ENCODE data around the gene THOC6. TPM values are rescaled to one million over a fixed set of nuclear protein-coding genes. Genes with fewer than 3 reads are reported as not detected.

THOC6 gene
- total and polyA plus RNA-seq, 9 of the 15 experiments (the other 6 are each of a cell fraction or from before 2014, with no cell fraction given): 2.5 to 65.4 (median 42.3) TPM

DNA sequence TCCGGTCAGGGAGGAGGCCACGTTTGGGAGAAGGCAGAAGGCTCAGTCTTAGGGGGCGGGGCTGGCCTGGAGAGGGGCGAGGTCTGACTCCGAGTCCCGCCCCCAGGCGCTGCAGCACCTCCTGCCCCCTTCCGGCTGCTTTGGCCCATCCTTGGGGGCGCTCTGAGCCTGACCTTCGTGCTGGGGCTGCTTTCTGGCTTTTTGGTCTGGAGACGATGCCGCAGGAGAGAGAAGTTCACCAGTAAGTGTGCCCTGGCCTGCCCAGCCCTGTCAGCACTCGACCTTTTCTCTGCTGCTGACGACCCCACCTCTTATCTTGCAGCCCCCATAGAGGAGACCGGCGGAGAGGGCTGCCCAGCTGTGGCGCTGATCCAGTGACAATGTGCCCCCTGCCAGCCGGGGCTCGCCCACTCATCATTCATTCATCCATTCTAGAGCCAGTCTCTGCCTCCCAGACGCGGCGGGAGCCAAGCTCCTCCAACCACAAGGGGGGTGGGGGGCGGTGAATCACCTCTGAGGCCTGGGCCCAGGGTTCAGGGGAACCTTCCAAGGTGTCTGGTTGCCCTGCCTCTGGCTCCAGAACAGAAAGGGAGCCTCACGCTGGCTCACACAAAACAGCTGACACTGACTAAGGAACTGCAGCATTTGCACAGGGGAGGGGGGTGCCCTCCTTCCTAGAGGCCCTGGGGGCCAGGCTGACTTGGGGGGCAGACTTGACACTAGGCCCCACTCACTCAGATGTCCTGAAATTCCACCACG is 2.2 kb upstream of the THOC6 start (continued):
- no peak for TF ChIP-seq SREBF1 (IDR thresholded peaks at IDR 0.05; ENCODE audit: borderline replicate concordance, low read depth, low read length)
- TF ChIP-seq ZNF707 (CRISPR knock-in tag; conservative IDR thresholded peaks at IDR 0.05): no peak
- TF ChIP-seq, protein P1, sequence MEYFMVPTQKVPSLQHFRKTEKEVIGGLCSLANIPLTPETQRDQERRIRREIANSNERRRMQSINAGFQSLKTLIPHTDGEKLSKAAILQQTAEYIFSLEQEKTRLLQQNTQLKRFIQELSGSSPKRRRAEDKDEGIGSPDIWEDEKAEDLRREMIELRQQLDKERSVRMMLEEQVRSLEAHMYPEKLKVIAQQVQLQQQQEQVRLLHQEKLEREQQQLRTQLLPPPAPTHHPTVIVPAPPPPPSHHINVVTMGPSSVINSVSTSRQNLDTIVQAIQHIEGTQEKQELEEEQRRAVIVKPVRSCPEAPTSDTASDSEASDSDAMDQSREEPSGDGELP (CRISPR knock-in tag; IDR thresholded peaks at IDR 0.05; ENCODE audit: borderline replicate concordance): peak; percentile 76
- TF ChIP-seq, protein P2, sequence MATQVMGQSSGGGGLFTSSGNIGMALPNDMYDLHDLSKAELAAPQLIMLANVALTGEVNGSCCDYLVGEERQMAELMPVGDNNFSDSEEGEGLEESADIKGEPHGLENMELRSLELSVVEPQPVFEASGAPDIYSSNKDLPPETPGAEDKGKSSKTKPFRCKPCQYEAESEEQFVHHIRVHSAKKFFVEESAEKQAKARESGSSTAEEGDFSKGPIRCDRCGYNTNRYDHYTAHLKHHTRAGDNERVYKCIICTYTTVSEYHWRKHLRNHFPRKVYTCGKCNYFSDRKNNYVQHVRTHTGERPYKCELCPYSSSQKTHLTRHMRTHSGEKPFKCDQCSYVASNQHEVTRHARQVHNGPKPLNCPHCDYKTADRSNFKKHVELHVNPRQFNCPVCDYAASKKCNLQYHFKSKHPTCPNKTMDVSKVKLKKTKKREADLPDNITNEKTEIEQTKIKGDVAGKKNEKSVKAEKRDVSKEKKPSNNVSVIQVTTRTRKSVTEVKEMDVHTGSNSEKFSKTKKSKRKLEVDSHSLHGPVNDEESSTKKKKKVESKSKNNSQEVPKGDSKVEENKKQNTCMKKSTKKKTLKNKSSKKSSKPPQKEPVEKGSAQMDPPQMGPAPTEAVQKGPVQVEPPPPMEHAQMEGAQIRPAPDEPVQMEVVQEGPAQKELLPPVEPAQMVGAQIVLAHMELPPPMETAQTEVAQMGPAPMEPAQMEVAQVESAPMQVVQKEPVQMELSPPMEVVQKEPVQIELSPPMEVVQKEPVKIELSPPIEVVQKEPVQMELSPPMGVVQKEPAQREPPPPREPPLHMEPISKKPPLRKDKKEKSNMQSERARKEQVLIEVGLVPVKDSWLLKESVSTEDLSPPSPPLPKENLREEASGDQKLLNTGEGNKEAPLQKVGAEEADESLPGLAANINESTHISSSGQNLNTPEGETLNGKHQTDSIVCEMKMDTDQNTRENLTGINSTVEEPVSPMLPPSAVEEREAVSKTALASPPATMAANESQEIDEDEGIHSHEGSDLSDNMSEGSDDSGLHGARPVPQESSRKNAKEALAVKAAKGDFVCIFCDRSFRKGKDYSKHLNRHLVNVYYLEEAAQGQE (IDR thresholded peaks at IDR 0.05; ENCODE audit: borderline replicate concordance): no peak; the same call in 1 of the 2 replicates
- TF ChIP-seq, protein P2 (CRISPR knock-in tag; IDR thresholded peaks at IDR 0.05; ENCODE audit: low read depth): no peak
- no peak for TF ChIP-seq HDAC6 (IDR thresholded peaks at IDR 0.05; ENCODE audit: low read depth, low read length)
- TF ChIP-seq, protein P3, sequence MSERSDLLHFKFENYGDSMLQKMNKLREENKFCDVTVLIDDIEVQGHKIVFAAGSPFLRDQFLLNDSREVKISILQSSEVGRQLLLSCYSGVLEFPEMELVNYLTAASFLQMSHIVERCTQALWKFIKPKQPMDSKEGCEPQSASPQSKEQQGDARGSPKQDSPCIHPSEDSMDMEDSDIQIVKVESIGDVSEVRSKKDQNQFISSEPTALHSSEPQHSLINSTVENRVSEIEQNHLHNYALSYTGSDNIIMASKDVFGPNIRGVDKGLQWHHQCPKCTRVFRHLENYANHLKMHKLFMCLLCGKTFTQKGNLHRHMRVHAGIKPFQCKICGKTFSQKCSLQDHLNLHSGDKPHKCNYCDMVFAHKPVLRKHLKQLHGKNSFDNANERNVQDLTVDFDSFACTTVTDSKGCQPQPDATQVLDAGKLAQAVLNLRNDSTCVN (CRISPR knock-in tag; IDR thresholded peaks at IDR 0.05): no peak
- TF ChIP-seq, protein P4, sequence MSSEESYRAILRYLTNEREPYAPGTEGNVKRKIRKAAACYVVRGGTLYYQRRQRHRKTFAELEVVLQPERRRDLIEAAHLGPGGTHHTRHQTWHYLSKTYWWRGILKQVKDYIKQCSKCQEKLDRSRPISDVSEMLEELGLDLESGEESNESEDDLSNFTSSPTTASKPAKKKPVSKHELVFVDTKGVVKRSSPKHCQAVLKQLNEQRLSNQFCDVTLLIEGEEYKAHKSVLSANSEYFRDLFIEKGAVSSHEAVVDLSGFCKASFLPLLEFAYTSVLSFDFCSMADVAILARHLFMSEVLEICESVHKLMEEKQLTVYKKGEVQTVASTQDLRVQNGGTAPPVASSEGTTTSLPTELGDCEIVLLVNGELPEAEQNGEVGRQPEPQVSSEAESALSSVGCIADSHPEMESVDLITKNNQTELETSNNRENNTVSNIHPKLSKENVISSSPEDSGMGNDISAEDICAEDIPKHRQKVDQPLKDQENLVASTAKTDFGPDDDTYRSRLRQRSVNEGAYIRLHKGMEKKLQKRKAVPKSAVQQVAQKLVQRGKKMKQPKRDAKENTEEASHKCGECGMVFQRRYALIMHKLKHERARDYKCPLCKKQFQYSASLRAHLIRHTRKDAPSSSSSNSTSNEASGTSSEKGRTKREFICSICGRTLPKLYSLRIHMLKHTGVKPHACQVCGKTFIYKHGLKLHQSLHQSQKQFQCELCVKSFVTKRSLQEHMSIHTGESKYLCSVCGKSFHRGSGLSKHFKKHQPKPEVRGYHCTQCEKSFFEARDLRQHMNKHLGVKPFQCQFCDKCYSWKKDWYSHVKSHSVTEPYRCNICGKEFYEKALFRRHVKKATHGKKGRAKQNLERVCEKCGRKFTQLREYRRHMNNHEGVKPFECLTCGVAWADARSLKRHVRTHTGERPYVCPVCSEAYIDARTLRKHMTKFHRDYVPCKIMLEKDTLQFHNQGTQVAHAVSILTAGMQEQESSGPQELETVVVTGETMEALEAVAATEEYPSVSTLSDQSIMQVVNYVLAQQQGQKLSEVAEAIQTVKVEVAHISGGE (CRISPR knock-in tag; IDR thresholded peaks at IDR 0.05): 0 out of 6 replicates have a peak, but pooled peaks of 1 of the 3 experiments have one; percentile 29
- no peak for TF ChIP-seq EHMT2 (IDR thresholded peaks at IDR 0.05)
- TF ChIP-seq, protein P5, sequence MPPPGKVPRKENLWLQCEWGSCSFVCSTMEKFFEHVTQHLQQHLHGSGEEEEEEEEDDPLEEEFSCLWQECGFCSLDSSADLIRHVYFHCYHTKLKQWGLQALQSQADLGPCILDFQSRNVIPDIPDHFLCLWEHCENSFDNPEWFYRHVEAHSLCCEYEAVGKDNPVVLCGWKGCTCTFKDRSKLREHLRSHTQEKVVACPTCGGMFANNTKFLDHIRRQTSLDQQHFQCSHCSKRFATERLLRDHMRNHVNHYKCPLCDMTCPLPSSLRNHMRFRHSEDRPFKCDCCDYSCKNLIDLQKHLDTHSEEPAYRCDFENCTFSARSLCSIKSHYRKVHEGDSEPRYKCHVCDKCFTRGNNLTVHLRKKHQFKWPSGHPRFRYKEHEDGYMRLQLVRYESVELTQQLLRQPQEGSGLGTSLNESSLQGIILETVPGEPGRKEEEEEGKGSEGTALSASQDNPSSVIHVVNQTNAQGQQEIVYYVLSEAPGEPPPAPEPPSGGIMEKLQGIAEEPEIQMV (tag; conservative IDR thresholded peaks at IDR 0.05; ENCODE audit: low read depth): no peak

Measured in K562 (cell line).